ENCODE measurements around the gene TPST1. TPM values are rescaled to one million over a fixed set of nuclear protein-coding genes. Genes with fewer than 3 reads are reported as not detected.
"Not testable (repeated sequence)": the region's sequence is repeated elsewhere in the genome, so short reads cannot be mapped to it uniquely, and the experiment has no call there.

Gene TPST1
- total RNA-seq, 1 donor from 2014 or later = 16.7 TPM

DNA sequence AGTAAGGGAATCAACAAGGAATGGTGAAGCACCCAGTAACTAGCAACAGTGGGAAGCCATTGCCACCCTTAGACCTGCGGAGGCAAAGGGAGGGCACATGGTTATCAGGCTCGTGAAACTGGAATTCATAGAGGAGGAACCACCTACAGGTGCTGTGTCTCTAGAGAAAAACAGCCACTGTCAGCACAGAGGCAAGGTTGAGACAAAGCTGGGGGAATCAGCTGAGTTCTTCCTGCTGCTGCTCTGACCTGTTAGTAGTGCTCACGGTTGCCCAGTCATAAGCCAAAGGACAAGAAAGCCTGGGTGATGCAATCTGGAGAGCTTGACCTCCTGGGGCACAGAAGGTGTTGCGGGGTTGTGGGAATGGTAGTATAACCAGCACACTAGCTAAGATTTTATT is 110.1 kb downstream of the TPST1 start:
- no peaks in the 10 kb centered on the region for H3K36me3 ChIP-seq
- ATAC-seq = no peak
- no peaks in the 10 kb centered on the region for H3K9me3 ChIP-seq
- H3K27ac ChIP-seq = no peak overlapping the region
- no peak for DNase-seq
- H3K27me3 ChIP-seq (ENCODE audit: low read depth) = no peaks in the 10 kb centered on the region
- no peak overlapping the region for H3K4me3 ChIP-seq
- no peaks in the 10 kb centered on the region for H3K4me1 ChIP-seq
- intact Hi-C loops (cut with DNase I) = no loop called here
- TF ChIP-seq, protein P1, sequence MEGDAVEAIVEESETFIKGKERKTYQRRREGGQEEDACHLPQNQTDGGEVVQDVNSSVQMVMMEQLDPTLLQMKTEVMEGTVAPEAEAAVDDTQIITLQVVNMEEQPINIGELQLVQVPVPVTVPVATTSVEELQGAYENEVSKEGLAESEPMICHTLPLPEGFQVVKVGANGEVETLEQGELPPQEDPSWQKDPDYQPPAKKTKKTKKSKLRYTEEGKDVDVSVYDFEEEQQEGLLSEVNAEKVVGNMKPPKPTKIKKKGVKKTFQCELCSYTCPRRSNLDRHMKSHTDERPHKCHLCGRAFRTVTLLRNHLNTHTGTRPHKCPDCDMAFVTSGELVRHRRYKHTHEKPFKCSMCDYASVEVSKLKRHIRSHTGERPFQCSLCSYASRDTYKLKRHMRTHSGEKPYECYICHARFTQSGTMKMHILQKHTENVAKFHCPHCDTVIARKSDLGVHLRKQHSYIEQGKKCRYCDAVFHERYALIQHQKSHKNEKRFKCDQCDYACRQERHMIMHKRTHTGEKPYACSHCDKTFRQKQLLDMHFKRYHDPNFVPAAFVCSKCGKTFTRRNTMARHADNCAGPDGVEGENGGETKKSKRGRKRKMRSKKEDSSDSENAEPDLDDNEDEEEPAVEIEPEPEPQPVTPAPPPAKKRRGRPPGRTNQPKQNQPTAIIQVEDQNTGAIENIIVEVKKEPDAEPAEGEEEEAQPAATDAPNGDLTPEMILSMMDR (IDR thresholded peaks at IDR 0.05) = no peak

DNA sequence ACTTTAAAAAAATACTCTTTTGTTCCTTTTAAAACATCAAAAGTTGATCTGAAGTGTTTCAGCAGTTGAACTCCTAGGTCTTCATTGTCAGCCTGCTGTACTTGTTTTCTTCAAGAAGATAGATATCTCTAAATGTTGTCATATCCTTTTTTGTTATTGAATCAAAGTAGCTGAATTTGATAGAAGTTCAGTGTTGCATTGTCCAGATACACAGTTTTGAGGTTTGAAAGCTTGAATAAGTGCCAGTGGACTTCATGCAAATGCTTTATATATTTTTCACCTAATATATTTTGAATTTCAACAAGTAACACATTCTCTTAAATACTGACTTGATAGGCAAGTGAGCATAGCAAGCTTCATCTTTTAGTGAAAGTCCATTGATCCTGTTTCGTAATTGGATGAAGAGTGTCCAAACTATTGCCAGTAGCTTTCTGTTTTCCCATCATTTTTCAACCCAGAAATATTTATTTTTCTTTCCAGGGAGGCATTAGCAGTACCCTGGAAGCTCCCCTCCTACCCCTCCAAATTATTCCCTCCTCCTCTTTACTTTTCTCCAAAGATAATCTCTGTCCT is 114.4 kb downstream of the TPST1 start:
- TF ChIP-seq, protein P1 (IDR thresholded peaks at IDR 0.05) = no peak
- Histone ChIP-seq H3K9me3 (peaks cover 6% of the 10 kb centered on the region), H3K27ac (no peak overlapping the region), H3K4me1 (no peaks in the 10 kb centered on the region), H3K36me3 (no peaks in the 10 kb centered on the region), H3K27me3 (ENCODE audit: low read depth) (no peaks in the 10 kb centered on the region), H3K4me3 (no peak overlapping the region)
- DNase-seq = no peak
- intact Hi-C loops (cut with DNase I) = no loop called here
- ATAC-seq = no peak

DNA sequence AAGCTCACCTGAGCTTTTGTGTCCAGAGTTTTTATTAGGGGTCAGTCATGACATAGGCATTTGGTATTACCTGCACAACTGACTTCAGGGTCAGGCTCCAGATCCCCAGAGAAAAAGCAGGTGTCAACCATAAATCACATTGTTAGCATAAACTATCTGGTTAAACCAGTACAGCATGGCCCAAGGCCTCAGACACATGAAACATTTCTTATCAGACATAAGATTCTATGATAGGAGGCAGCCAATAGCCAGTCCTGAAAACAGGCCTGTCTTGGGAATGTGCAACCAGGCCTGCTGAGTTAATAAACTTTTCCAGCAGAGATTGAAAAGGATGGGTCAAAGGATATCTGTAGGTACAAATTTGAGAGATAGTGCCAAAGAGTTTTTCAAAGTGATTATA is 116.1 kb downstream of the TPST1 start:
- Histone ChIP-seq H3K4me3 (no peak overlapping the region), H3K27me3 (ENCODE audit: low read depth) (no peaks in the 10 kb centered on the region), H3K9me3 (peaks cover 6% of the 10 kb centered on the region), H3K4me1 (no peaks in the 10 kb centered on the region), H3K27ac (no peak overlapping the region), H3K36me3 (no peaks in the 10 kb centered on the region)
- ATAC-seq = no peak
- no peak for DNase-seq
- TF ChIP-seq, protein P1 (IDR thresholded peaks at IDR 0.05) = no peak
- intact Hi-C loops (cut with DNase I) = no loop called here

DNA sequence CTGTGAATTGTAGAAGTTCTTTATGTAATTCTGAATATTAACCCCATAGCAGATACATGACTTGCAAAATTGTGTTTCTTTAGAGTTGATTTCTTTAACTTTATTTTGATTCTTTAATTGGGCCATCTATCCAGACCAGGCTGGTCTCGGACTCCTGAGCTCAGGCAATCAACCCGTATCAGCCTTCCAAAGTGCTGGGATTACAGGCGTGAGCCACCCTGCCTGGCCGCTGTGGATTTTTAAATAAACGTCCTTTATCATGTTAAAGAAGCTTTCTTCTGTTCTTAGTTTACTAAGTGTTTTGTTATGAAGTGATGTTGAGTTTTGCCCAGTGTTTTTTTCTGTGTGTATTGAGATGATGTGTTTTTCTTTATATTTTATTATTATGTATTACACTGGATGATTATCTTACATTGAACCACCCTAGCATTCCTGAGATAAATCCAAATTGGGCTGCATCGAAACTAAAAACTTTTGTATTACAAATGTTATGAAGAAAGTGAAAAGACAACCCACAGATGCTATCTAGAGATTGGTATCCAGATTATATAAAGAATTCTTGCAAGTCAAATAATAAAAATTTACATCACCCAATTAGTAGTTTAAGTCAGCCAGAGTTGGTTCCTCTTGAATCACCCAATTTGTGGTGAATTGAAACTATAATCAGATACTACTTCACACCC is 118.1 kb downstream of the TPST1 start:
- Histone ChIP-seq H3K27ac (no peak overlapping the region), H3K9me3 (peaks cover 6% of the 10 kb centered on the region), H3K27me3 (ENCODE audit: low read depth) (no peaks in the 10 kb centered on the region), H3K4me3 (no peak overlapping the region), H3K36me3 (no peaks in the 10 kb centered on the region), H3K4me1 (no peaks in the 10 kb centered on the region)
- TF ChIP-seq, protein P1 (IDR thresholded peaks at IDR 0.05) = no peak
- no peak for DNase-seq
- no peak for ATAC-seq
- intact Hi-C loops (cut with DNase I) = no loop called here

DNA sequence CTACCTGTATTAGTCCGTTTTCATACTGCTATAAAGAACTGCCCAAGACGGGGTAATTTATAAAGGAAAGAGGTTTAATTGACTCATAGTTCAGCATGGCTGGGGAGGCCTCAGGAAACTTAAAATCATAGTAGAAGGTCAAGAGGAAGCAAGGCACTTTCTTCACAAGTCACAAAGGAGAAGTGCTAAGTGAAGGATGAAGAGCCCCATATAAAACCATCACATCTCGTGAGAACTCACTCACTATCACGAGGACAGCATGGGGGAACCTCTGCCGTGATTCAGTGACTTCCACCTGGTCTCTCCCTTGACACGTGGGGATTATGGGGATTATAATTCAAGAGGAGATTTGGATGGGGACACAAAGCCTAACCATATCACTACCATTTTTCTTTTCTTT is 119.9 kb downstream of the TPST1 start:
- ATAC-seq; DNase-seq; H3K27me3 ChIP-seq (ENCODE audit: low read depth); H3K4me3 ChIP-seq; intact Hi-C loops (cut with DNase I); H3K9me3 ChIP-seq; H3K4me1 ChIP-seq; H3K27ac ChIP-seq; H3K36me3 ChIP-seq: not testable (repeated sequence)

DNA sequence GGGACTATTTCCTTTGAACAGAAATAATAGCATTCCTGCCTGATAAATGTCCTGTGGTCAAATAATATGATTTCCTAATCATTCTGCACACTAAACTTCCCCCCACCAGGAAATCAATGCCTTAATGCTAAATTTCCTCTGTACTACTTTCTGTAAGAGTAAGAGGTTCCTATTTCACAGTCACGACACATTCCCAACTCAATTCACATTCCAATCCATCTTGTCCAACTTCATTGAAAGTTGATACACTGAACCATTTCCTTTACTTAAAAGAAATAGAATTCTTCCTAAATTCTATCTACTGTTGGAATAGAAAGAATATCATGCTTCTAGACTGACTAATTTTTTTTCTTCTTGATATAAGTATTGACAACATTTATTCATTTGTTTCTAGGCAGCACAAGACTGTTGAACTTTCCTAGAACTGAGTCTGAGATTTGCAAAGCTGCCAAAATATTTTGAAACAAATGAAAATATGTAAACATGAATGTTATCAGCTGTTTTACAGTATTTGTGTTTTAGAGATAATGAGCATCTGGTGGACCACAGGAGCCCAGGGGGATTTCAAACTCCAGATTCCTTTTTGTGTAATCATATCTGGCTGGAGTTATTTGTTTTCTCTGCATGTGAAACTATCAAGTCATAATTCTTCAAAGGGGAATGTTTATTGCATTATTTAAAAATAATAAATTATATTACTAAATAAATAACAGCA is 121.5 kb downstream of the TPST1 start:
- intact Hi-C loops (cut with DNase I) = no loop called here
- Histone ChIP-seq H3K36me3 (no peaks in the 10 kb centered on the region), H3K9me3 (peaks cover 6% of the 10 kb centered on the region), H3K27ac (no peak overlapping the region), H3K4me1 (no peaks in the 10 kb centered on the region), H3K4me3 (no peak overlapping the region), H3K27me3 (ENCODE audit: low read depth) (no peaks in the 10 kb centered on the region)
- ATAC-seq (no peak), DNase-seq (no peak)
- TF ChIP-seq, protein P1 (IDR thresholded peaks at IDR 0.05) = no peak
